GM15510 (cell line): ENCODE measurements around the gene COL26A1.

Experiments used
- POLR2A ChIP-seq: IDR thresholded peaks from 3 replicates; pipeline ENCODE4 v1.6.1; 2011; ENCODE audit warnings: borderline replicate concordance; ENCODE audit not compliant: insufficient read length; ENCODE audit errors: extremely low read depth

COL26A1 gene

GRCh38 chr7:101539784-101540183 lies 177.1 kb downstream of the COL26A1 start:
- no peak for TF ChIP-seq POLR2A

- TF ChIP-seq POLR2A = no peak
Observed at GRCh38 chr7:101542527-101543241, 180.0 kb downstream of the COL26A1 start.

- no peak for TF ChIP-seq POLR2A
Observed at GRCh38 chr7:101543242-101543766, 180.6 kb downstream of the COL26A1 start.

GRCh38 chr7:101543846-101544245 lies 181.2 kb downstream of the COL26A1 start:
- no peak for TF ChIP-seq POLR2A

GRCh38 chr7:101545441-101546190 lies 182.9 kb downstream of the COL26A1 start:
- no peak for TF ChIP-seq POLR2A

GRCh38 chr7:101546308-101546936 lies 183.7 kb downstream of the COL26A1 start:
- no peak for TF ChIP-seq POLR2A

- TF ChIP-seq POLR2A = no peak
Observed at GRCh38 chr7:101547022-101547915, 184.6 kb downstream of the COL26A1 start.

GRCh38 chr7:101547916-101548661 lies 185.4 kb downstream of the COL26A1 start:
- no peak for TF ChIP-seq POLR2A

- TF ChIP-seq POLR2A = no peak
Observed at GRCh38 chr7:101549734-101550133, 187.1 kb downstream of the COL26A1 start.

- TF ChIP-seq POLR2A = no peak
Observed at GRCh38 chr7:101550641-101551541, 188.2 kb downstream of the COL26A1 start.

- TF ChIP-seq POLR2A = no peak
Observed at GRCh38 chr7:101553018-101553770, 190.5 kb downstream of the COL26A1 start.
